CD14-positive monocyte (primary cell): ENCODE results near the gene VIPAS39. TPM values are rescaled to one million over a fixed set of nuclear protein-coding genes. Genes with fewer than 3 reads are reported as not detected.
"Not testable (repeated sequence)": the region's sequence is repeated elsewhere in the genome, so short reads cannot be mapped to it uniquely, and the experiment has no call there.

Experiments used
- DNase-seq, 3 donors: peaks; one replicate each; pipeline ENCODE4 v3.0.0-alpha.2; 2011 to 2022
- H2AFZ ChIP-seq: 2 replicates; pipeline ENCODE4 v1.6.0; 2012; ENCODE audit warnings: mild to moderate bottlenecking, low read depth, low read length, inconsistent platforms; ENCODE audit not compliant: insufficient read depth, poor library complexity, severe bottlenecking
- H3K27ac ChIP-seq, 2 donors: 1 replicate in 1 of 2; 2 replicates in 1 of 2; pipeline ENCODE4 v1.5.1; 2012 to 2013; ENCODE audit warnings: low read length in 2 of 2, control low read depth in 1 of 2, inconsistent platforms in 1 of 2, low read depth in 1 of 2, mild to moderate bottlenecking in 1 of 2
- H3K27me3 ChIP-seq, 2 donors: one replicate each; pipeline versions ENCODE4 v1.6.0 to v1.6.1; 2011 to 2013; ENCODE audit warnings: low read length in 2 of 2; ENCODE audit not compliant: control insufficient read depth in 2 of 2, insufficient read depth in 2 of 2
- H3K36me3 ChIP-seq, 2 donors: replicated peaks in 1 of 2; 1 replicate in 1 of 2; 2 replicates in 1 of 2; pipeline versions ENCODE4 v1.5.1 to v1.6.1; 2012 to 2013; ENCODE audit warnings: low read length in 2 of 2, control low read depth in 1 of 2, inconsistent platforms in 1 of 2, mild to moderate bottlenecking in 1 of 2; ENCODE audit not compliant: insufficient read depth in 2 of 2, control insufficient read depth in 1 of 2
- H3K4me1 ChIP-seq, 2 donors: 1 replicate in 1 of 2; 2 replicates in 1 of 2; pipeline versions ENCODE4 v1.5.1 to v1.6.1; 2012 to 2013; ENCODE audit warnings: low read length in 2 of 2, control low read depth in 1 of 2, inconsistent platforms in 1 of 2, mild to moderate bottlenecking in 1 of 2, moderate library complexity in 1 of 2; ENCODE audit not compliant: insufficient read depth in 2 of 2, control insufficient read depth in 1 of 2
- H3K4me2 ChIP-seq: replicated peaks from 2 replicates; pipeline ENCODE3; 2012; ENCODE audit warnings: low read length, moderate library complexity, mild to moderate bottlenecking; ENCODE audit not compliant: poor library complexity, severe bottlenecking; ENCODE audit errors: extremely low read depth
- H3K4me3 ChIP-seq, 3 experiments: fragments of 200-600 bp in 1 of 3; sonication (generic) in 1 of 3; replicated peaks in 1 of 3; 1 replicate in 2 of 3; 2 replicates in 1 of 3; pipeline ENCODE4 v1.5.1; 2011 to 2013; ENCODE audit warnings: low read length in 3 of 3, mild to moderate bottlenecking in 3 of 3, control low read depth in 2 of 3, low read depth in 2 of 3, inconsistent platforms in 1 of 3, moderate library complexity in 1 of 3
- H3K79me2 ChIP-seq: 2 replicates; pipeline ENCODE4 v1.6.0; 2012; ENCODE audit warnings: mild to moderate bottlenecking, control low read depth, inconsistent platforms, low read length, moderate library complexity; ENCODE audit not compliant: insufficient read depth
- H3K9ac ChIP-seq: 2 replicates; pipeline ENCODE4 v1.6.0; 2017; ENCODE audit warnings: low read length, mild to moderate bottlenecking; ENCODE audit not compliant: insufficient read depth, poor library complexity, severe bottlenecking
- H3K9me3 ChIP-seq, 2 donors: replicated peaks in 1 of 2; 1 replicate in 1 of 2; 2 replicates in 1 of 2; pipeline versions ENCODE4 v1.5.1 to v1.6.1; 2012 to 2013; ENCODE audit warnings: low read length in 2 of 2, control low read depth in 1 of 2; ENCODE audit not compliant: control insufficient read depth in 1 of 2, insufficient read depth in 1 of 2
- H4K20me1 ChIP-seq: 2 replicates; pipeline ENCODE4 v1.6.0; 2012; ENCODE audit warnings: mild to moderate bottlenecking, low read length, control low read depth, moderate library complexity; ENCODE audit not compliant: insufficient read depth
- H3K27ac Mint-ChIP-seq, 7 donors: one replicate each; pipeline ENCODE4 v1.8.0; 2020; ENCODE audit warnings: mild to moderate bottlenecking in 7 of 7, mixed read lengths in 7 of 7, moderate library complexity in 6 of 7, inconsistent platforms in 2 of 7
- H3K27me3 Mint-ChIP-seq, 3 donors: one replicate each; pipeline ENCODE4 v1.8.0; 2021 to 2022; ENCODE audit warnings: low read depth in 3 of 3, mild to moderate bottlenecking in 3 of 3, mixed read lengths in 3 of 3, moderate library complexity in 3 of 3, inconsistent platforms in 1 of 3
- H3K36me3 Mint-ChIP-seq, 2 donors: one replicate each; pipeline ENCODE4 v1.8.0; 2020; ENCODE audit warnings: mixed read lengths in 2 of 2, inconsistent platforms in 1 of 2, mild to moderate bottlenecking in 1 of 2
- H3K4me1 Mint-ChIP-seq: one replicate; pipeline ENCODE4 v1.8.0; 2020; ENCODE audit warnings: mild to moderate bottlenecking, mixed read lengths
- H3K4me3 Mint-ChIP-seq, 2 donors: one replicate each; pipeline ENCODE4 v1.8.0; 2020; ENCODE audit warnings: mild to moderate bottlenecking in 2 of 2, mixed read lengths in 2 of 2, moderate library complexity in 1 of 2
- H3K9me3 Mint-ChIP-seq, 7 donors: one replicate each; pipeline ENCODE4 v1.8.0; 2020 to 2022; ENCODE audit warnings: mixed read lengths in 7 of 7, mild to moderate bottlenecking in 6 of 7, moderate library complexity in 6 of 7, inconsistent platforms in 2 of 7
- WGBS: methylation state at CpG from one replicate; pipeline ENCODE4 v1.1.5; 2013; ENCODE audit warnings: missing lambda C conversion rate; ENCODE audit not compliant: insufficient coverage; 5-methylcytosine and 5-hydroxymethylcytosine counted together
- intact Hi-C, 2 donors: fragments of 100-400 bp; cut with micrococcal nuclease; formaldehyde crosslinking; loops; one replicate each; pipeline versions ENCODE4 v1.15.0 to v1.15.1; 2023
- polyA plus RNA-seq, 3 donors: library from polyadenylated mRNA; depleted of rRNA in 1 of 3; unstranded in 2 of 3; stranded (reverse) in 1 of 3; fragments of 300-500 nt in 2 of 3; fragments of >200 nt in 1 of 3; fragmentation: Illumina TruSeq in 2 of 3; gene quantifications; 1 replicate in 2 of 3; 2 replicates in 1 of 3; pipeline ENCODE4 v1.2.3, GENCODE V29; 2012 to 2021
- TF ChIP-seq, protein P1 (sequence below): fragments of 200-600 bp; IDR thresholded peaks from one replicate; pipeline ENCODE4 v1.8.0; 2022; ENCODE audit warnings: antibody characterized with exemption, mild to moderate bottlenecking

VIPAS39 gene
- polyA plus RNA-seq, 3 donors: 8.1 to 17.8 (median 10.8) TPM

GRCh38 chr14:77421201-77421600 is 36.2 kb downstream of the VIPAS39 start:
- H3K27ac Mint-ChIP-seq: no peak overlapping the region
- H3K4me1 ChIP-seq: peaks cover 0 to 7% of the 10 kb centered on the region in 2 donors
- DNase-seq: no peak

GRCh38 chr14:77416836-77417235 is 40.6 kb downstream of the VIPAS39 start:
- TF ChIP-seq, protein P1, sequence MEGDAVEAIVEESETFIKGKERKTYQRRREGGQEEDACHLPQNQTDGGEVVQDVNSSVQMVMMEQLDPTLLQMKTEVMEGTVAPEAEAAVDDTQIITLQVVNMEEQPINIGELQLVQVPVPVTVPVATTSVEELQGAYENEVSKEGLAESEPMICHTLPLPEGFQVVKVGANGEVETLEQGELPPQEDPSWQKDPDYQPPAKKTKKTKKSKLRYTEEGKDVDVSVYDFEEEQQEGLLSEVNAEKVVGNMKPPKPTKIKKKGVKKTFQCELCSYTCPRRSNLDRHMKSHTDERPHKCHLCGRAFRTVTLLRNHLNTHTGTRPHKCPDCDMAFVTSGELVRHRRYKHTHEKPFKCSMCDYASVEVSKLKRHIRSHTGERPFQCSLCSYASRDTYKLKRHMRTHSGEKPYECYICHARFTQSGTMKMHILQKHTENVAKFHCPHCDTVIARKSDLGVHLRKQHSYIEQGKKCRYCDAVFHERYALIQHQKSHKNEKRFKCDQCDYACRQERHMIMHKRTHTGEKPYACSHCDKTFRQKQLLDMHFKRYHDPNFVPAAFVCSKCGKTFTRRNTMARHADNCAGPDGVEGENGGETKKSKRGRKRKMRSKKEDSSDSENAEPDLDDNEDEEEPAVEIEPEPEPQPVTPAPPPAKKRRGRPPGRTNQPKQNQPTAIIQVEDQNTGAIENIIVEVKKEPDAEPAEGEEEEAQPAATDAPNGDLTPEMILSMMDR: no peak
- Histone ChIP-seq H4K20me1 (no peaks in the 10 kb centered on the region), H3K9ac (no peak overlapping the region), H3K27ac (peak overlapping the region in 1 of 2 donors; percentile 31), H3K79me2 (no peaks in the 10 kb centered on the region), H2AFZ (no peak overlapping the region), H3K9me3 (peaks cover 19 to 24% of the 10 kb centered on the region in 2 donors), H3K36me3 (peaks cover 5 to 16% of the 10 kb centered on the region in 2 donors), H3K4me2 (no peak overlapping the region), H3K4me3 (peak overlapping the region in 1 of 3 experiments; percentile 20), H3K4me1 (peaks cover 0 to 7% of the 10 kb centered on the region in 2 donors), H3K27me3 (no peaks in the 10 kb centered on the region)
- no peak for DNase-seq
- Mint-ChIP-seq H3K4me1 (peaks cover 14% of the 10 kb centered on the region), H3K36me3 (peaks cover 8 to 14% of the 10 kb centered on the region in 2 donors), H3K9me3 (peaks cover 13 to 27% (median 20%) of the 10 kb centered on the region in 7 donors), H3K27ac (peak overlapping the region in 1 of 7 donors; percentile 5), H3K27me3 (no peaks in the 10 kb centered on the region), H3K4me3 (peak overlapping the region in 1 of 2 donors; percentile 54)
- intact Hi-C loops: no loop called here
- WGBS: no CpG with 5 or more reads among the region's 8 CpGs

More at GRCh38 chr14:77421201-77421600, 36.2 kb downstream of the VIPAS39 start:
- Histone ChIP-seq H3K36me3 (peaks cover 34 to 59% of the 10 kb centered on the region in 2 donors), H4K20me1 (no peaks in the 10 kb centered on the region), H3K27ac (no peak overlapping the region), H3K4me3 (no peak overlapping the region), H3K79me2 (no peaks in the 10 kb centered on the region), H3K9ac (no peak overlapping the region), H3K9me3 (peaks cover 19 to 24% of the 10 kb centered on the region in 2 donors), H2AFZ (no peak overlapping the region), H3K4me2 (no peak overlapping the region), H3K27me3 (no peaks in the 10 kb centered on the region)
- H3K9me3 Mint-ChIP-seq: peaks cover 10 to 28% (median 20%) of the 10 kb centered on the region in 7 donors
- WGBS: no CpG with 5 or more reads among the region's 2 CpGs
- H3K4me1 Mint-ChIP-seq: peaks cover 8% of the 10 kb centered on the region
- H3K36me3 Mint-ChIP-seq: peaks cover 42 to 53% of the 10 kb centered on the region in 2 donors
- no peak overlapping the region for H3K4me3 Mint-ChIP-seq
- intact Hi-C loops: no loop called here
- TF ChIP-seq, protein P1: no peak
- H3K27me3 Mint-ChIP-seq: no peaks in the 10 kb centered on the region

DNA sequence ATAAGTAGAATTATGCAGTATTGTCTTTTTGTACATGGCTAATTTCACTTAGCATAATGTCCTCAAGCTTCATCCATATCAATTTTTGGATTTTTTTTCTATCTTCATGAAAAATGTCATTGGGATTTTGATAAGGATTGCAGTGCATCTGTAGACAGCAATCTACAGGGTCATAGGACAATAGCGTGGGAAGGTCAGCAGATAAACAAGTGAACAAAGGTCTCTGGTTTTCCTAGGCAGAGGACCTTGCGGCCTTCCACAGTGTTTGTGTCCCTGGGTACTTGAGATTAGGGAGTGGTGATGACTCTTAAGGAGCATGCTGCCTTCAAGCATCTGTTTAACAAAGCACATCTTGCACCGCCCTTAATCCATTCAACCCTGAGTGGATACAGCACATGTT is 41.3 kb downstream of the VIPAS39 start:
- H3K36me3 ChIP-seq, H3K9ac ChIP-seq, DNase-seq, H3K4me1 ChIP-seq, intact Hi-C loops, H3K36me3 Mint-ChIP-seq, H3K27me3 ChIP-seq, H2AFZ ChIP-seq, H3K79me2 ChIP-seq, H3K27ac ChIP-seq, H3K4me3 Mint-ChIP-seq, H3K4me2 ChIP-seq, H4K20me1 ChIP-seq, H3K4me3 ChIP-seq, H3K27me3 Mint-ChIP-seq: not testable (repeated sequence)
- H3K9me3 ChIP-seq: peaks cover 19 to 24% of the 10 kb centered on the region in 2 donors
- H3K4me1 Mint-ChIP-seq: peaks cover 14% of the 10 kb centered on the region
- WGBS: no CpG with 5 or more reads among the region's 3 CpGs
- peaks cover 13 to 27% (median 20%) of the 10 kb centered on the region in 7 donors for H3K9me3 Mint-ChIP-seq
- H3K27ac Mint-ChIP-seq: peak overlapping the region in 1 of 7 donors; percentile 41
